Kidney glomerular epithelial cell (primary cell): ENCODE measurements around the gene DNMT1.
"Not testable (repeated sequence)": the region's sequence is repeated elsewhere in the genome, so short reads cannot be mapped to it uniquely, and the experiment has no call there.

ENCODE experiments used
- DNase-seq: peaks from one replicate; lab custom pipeline; 2025; lab: John Stamatoyannopoulos, UW

The DNMT1 gene

GRCh38 chr19:10220695-10221094 lies 25.9 kb upstream of the DNMT1 start:
- no peak for DNase-seq

- peak; percentile 23 for DNase-seq
Observed at GRCh38 chr19:10219678-10220077, 24.9 kb upstream of the DNMT1 start.

- DNase-seq = no peak
Observed at GRCh38 chr19:10217085-10217484, 22.3 kb upstream of the DNMT1 start.

GRCh38 chr19:10214784-10215183 lies 20.0 kb upstream of the DNMT1 start:
- no peak for DNase-seq

- no peak for DNase-seq
Observed at GRCh38 chr19:10211691-10212090, 16.9 kb upstream of the DNMT1 start.

- DNase-seq = no peak
Observed at GRCh38 chr19:10211061-10211460, 16.3 kb upstream of the DNMT1 start.

GRCh38 chr19:10209315-10209714 lies 14.6 kb upstream of the DNMT1 start:
- no peak for DNase-seq

- no peak for DNase-seq
Observed at GRCh38 chr19:10207026-10207425, 12.3 kb upstream of the DNMT1 start.

- DNase-seq = no peak
Observed at GRCh38 chr19:10206226-10206885, 11.6 kb upstream of the DNMT1 start.

GRCh38 chr19:10205636-10206035 lies 10.9 kb upstream of the DNMT1 start:
- DNase-seq = no peak

- DNase-seq = no peak
Observed at GRCh38 chr19:10203686-10204085, 8.9 kb upstream of the DNMT1 start.

GRCh38 chr19:10201176-10201575 lies 6.4 kb upstream of the DNMT1 start:
- no peak for DNase-seq

- not testable (repeated sequence) for DNase-seq
Observed at GRCh38 chr19:10200101-10200500, 5.3 kb upstream of the DNMT1 start.

GRCh38 chr19:10198889-10199644 lies 4.3 kb upstream of the DNMT1 start:
- not testable (repeated sequence) for DNase-seq

GRCh38 chr19:10195199-10195519 lies 406 bp upstream of the DNMT1 start:
- DNase-seq = no peak

- no peak for DNase-seq
Observed at GRCh38 chr19:10193790-10194499, 808 bp downstream of the DNMT1 start.

- no peak for DNase-seq
Observed at GRCh38 chr19:10192922-10193321, 1.8 kb downstream of the DNMT1 start.

GRCh38 chr19:10191347-10191746 lies 3.4 kb downstream of the DNMT1 start:
- no peak for DNase-seq

GRCh38 chr19:10190026-10190425 lies 4.7 kb downstream of the DNMT1 start:
- no peak for DNase-seq

- no peak for DNase-seq
Observed at GRCh38 chr19:10189616-10190015, 5.1 kb downstream of the DNMT1 start.

- no peak for DNase-seq
Observed at GRCh38 chr19:10187315-10187714, 7.4 kb downstream of the DNMT1 start.

- DNase-seq = no peak
Observed at GRCh38 chr19:10184636-10185035, 10.1 kb downstream of the DNMT1 start.

GRCh38 chr19:10183926-10184325 lies 10.8 kb downstream of the DNMT1 start:
- no peak for DNase-seq
